Measurements from ENCODE around the gene GRIK2. TPM values are rescaled to one million over a fixed set of nuclear protein-coding genes. Genes with fewer than 3 reads are reported as not detected.

The GRIK2 gene
- polyA plus RNA-seq, 1 of the 3 experiments (the other 2 are of a cell fraction), result 0.30 TPM

- TF ChIP-seq RAD21 (IDR thresholded peaks at IDR 0.05; ENCODE audit: low read length) (no peak), CHD2 (IDR thresholded peaks at IDR 0.05; ENCODE audit: low read length, partially characterized antibody) (no peak), JUND (IDR thresholded peaks at IDR 0.05) (no peak), SIN3A (IDR thresholded peaks at IDR 0.05; ENCODE audit: borderline replicate concordance, low read depth, low read length) (no peak), MEF2A (IDR thresholded peaks at IDR 0.05; ENCODE audit: borderline replicate concordance, low read depth) (no peak)
- Histone ChIP-seq H3K36me3 (replicated peaks in 1 of 2; ENCODE audit: control insufficient read depth in 1 of 2, insufficient read depth in 2 of 2, low read length in 1 of 2) (no peaks in the 10 kb centered on the region), H4K20me1 (ENCODE audit: insufficient read depth) (no peaks in the 10 kb centered on the region), H3K9me2 (no peaks in the 10 kb centered on the region), H3K79me2 (ENCODE audit: insufficient read depth) (no peaks in the 10 kb centered on the region), H3K9me3 (no peaks in the 10 kb centered on the region; the same call in 1 of the 2 replicates), H3K4me2 (no peak overlapping the region), H3K9ac (no peak overlapping the region), H3K4me1 (ENCODE audit: control insufficient read depth in 1 of 2, insufficient read depth in 2 of 2, low read depth in 1 of 2, low read length in 1 of 2) (no peaks in the 10 kb centered on the region), H3F3A (replicated peaks; ENCODE audit: insufficient read depth) (no peaks in the 10 kb centered on the region), H3K27me3 (ENCODE audit: insufficient read depth) (no peaks in the 10 kb centered on the region), H2AFZ (ENCODE audit: low read depth) (no peak overlapping the region), H3K4me3 (ENCODE audit: low read depth in 2 of 2, low read length in 1 of 2) (no peak overlapping the region), H3K27ac (ENCODE audit: low read depth in 2 of 2, low read length in 1 of 2) (no peak overlapping the region)
- CTCF ChIA-PET, result interaction anchor here (1.4 kb wide), 1 partner anchor 20 kb away, joined by 3 read pairs; no protein-coding TSS in a partner anchor
- DNase-seq, result no peak
- POLR2A ChIA-PET, result no interaction called here
Observed at GRCh38 chr6:101489456-101489855, 95.9 kb downstream of the GRIK2 start.

DNA sequence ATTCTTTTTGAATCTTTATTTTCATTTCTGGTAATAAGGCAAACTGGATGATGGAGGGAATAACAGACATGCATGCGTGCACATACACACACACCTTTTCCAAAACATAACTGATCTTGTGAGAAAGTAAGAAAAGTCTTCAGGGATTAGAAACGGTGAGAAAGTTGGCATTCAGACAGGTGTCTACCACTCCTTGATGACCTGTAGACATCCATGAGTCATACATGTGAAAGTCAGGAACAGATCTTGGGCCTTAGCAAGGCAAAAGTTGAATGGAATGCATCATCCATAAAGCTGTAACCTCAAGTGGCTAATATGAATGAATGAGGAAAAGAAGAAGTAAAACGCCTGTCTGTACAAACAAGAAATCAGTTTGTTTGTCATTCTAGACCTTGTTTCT lies 97.3 kb downstream of the GRIK2 start:
- Histone ChIP-seq H3K4me1 (ENCODE audit: control insufficient read depth in 1 of 2, insufficient read depth in 2 of 2, low read depth in 1 of 2, low read length in 1 of 2) (no peaks in the 10 kb centered on the region), H3K27me3 (ENCODE audit: insufficient read depth) (no peaks in the 10 kb centered on the region), H3K9me3 (no peaks in the 10 kb centered on the region; the same call in 1 of the 2 replicates), H3K36me3 (replicated peaks in 1 of 2; ENCODE audit: control insufficient read depth in 1 of 2, insufficient read depth in 2 of 2, low read length in 1 of 2) (no peaks in the 10 kb centered on the region), H3K9me2 (no peaks in the 10 kb centered on the region), H3K79me2 (ENCODE audit: insufficient read depth) (no peaks in the 10 kb centered on the region), H3K9ac (no peak overlapping the region), H3K4me2 (no peak overlapping the region), H3F3A (replicated peaks; ENCODE audit: insufficient read depth) (no peaks in the 10 kb centered on the region), H3K27ac (ENCODE audit: low read depth in 2 of 2, low read length in 1 of 2) (no peak overlapping the region), H3K4me3 (ENCODE audit: low read depth in 2 of 2, low read length in 1 of 2) (no peak overlapping the region), H4K20me1 (ENCODE audit: insufficient read depth) (no peaks in the 10 kb centered on the region), H2AFZ (ENCODE audit: low read depth) (no peak overlapping the region)
- 60% methylated on average over 3 of the region's 3 CpGs for WGBS (ENCODE audit: low lambda C conversion rate)
- ChIA-PET POLR2A (no interaction called here), CTCF (interaction anchor here (0.9 kb wide), 1 partner anchor 36 kb away, joined by 3 read pairs; no protein-coding TSS in a partner anchor)
- TF ChIP-seq RFX5 (IDR thresholded peaks at IDR 0.05; ENCODE audit: low read length) (no peak), FOXJ3 (CRISPR knock-in tag; IDR thresholded peaks at IDR 0.05) (no peak), JUND (IDR thresholded peaks at IDR 0.05) (no peak), EZH2phosphoT487 (IDR thresholded peaks at IDR 0.05; ENCODE audit: borderline replicate concordance, low read depth) (no peak), SMC3 (IDR thresholded peaks at IDR 0.05; ENCODE audit: low read depth, low read length) (no peak), GATA2 (CRISPR knock-in tag; IDR thresholded peaks at IDR 0.05) (no peak), NRF1 (IDR thresholded peaks at IDR 0.05; ENCODE audit: low read depth, low read length) (no peak), ZBTB33 (IDR thresholded peaks at IDR 0.05; ENCODE audit: borderline replicate concordance, low read depth) (no peak), RAD21 (IDR thresholded peaks at IDR 0.05; ENCODE audit: low read length) (no peak), MXI1 (IDR thresholded peaks at IDR 0.05; ENCODE audit: low read depth, low read length) (no peak), POLR2AphosphoS5 (IDR thresholded peaks at IDR 0.05; ENCODE audit: low read depth, low read length) (no peak), RCOR1 (IDR thresholded peaks at IDR 0.05; ENCODE audit: low read length) (no peak), NFIC (IDR thresholded peaks at IDR 0.05; ENCODE audit: borderline replicate concordance) (no peak), GABPA (IDR thresholded peaks at IDR 0.05; ENCODE audit: low read depth) (no peak), CHD2 (IDR thresholded peaks at IDR 0.05; ENCODE audit: low read length, partially characterized antibody) (no peak), TAF1 (IDR thresholded peaks at IDR 0.05; ENCODE audit: borderline replicate concordance, low read depth, low read length) (no peak)
- TF ChIP-seq, protein P1, sequence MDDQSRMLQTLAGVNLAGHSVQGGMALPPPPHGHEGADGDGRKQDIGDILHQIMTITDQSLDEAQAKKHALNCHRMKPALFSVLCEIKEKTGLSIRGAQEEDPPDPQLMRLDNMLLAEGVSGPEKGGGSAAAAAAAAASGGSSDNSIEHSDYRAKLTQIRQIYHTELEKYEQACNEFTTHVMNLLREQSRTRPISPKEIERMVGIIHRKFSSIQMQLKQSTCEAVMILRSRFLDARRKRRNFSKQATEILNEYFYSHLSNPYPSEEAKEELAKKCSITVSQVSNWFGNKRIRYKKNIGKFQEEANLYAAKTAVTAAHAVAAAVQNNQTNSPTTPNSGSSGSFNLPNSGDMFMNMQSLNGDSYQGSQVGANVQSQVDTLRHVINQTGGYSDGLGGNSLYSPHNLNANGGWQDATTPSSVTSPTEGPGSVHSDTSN (IDR thresholded peaks at IDR 0.05), result no peak
- TF ChIP-seq, protein P2, sequence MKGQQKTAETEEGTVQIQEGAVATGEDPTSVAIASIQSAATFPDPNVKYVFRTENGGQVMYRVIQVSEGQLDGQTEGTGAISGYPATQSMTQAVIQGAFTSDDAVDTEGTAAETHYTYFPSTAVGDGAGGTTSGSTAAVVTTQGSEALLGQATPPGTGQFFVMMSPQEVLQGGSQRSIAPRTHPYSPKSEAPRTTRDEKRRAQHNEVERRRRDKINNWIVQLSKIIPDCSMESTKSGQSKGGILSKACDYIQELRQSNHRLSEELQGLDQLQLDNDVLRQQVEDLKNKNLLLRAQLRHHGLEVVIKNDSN (IDR thresholded peaks at IDR 0.05; ENCODE audit: borderline replicate concordance, low read depth), result no peak
- TF ChIP-seq, protein P3, sequence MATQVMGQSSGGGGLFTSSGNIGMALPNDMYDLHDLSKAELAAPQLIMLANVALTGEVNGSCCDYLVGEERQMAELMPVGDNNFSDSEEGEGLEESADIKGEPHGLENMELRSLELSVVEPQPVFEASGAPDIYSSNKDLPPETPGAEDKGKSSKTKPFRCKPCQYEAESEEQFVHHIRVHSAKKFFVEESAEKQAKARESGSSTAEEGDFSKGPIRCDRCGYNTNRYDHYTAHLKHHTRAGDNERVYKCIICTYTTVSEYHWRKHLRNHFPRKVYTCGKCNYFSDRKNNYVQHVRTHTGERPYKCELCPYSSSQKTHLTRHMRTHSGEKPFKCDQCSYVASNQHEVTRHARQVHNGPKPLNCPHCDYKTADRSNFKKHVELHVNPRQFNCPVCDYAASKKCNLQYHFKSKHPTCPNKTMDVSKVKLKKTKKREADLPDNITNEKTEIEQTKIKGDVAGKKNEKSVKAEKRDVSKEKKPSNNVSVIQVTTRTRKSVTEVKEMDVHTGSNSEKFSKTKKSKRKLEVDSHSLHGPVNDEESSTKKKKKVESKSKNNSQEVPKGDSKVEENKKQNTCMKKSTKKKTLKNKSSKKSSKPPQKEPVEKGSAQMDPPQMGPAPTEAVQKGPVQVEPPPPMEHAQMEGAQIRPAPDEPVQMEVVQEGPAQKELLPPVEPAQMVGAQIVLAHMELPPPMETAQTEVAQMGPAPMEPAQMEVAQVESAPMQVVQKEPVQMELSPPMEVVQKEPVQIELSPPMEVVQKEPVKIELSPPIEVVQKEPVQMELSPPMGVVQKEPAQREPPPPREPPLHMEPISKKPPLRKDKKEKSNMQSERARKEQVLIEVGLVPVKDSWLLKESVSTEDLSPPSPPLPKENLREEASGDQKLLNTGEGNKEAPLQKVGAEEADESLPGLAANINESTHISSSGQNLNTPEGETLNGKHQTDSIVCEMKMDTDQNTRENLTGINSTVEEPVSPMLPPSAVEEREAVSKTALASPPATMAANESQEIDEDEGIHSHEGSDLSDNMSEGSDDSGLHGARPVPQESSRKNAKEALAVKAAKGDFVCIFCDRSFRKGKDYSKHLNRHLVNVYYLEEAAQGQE (IDR thresholded peaks at IDR 0.05; ENCODE audit: low read depth, low read length), result no peak
- DNase-seq, result no peak
